IPS-18a (cell line): ENCODE results near the gene NECTIN4.

Source experiments
- H3K27ac ChIP-seq: one replicate; pipeline ENCODE4 v1.5.1; 2013; ENCODE audit warnings: low read length
- H3K27me3 ChIP-seq: one replicate; pipeline ENCODE4 v1.6.1; 2013; ENCODE audit warnings: mild to moderate bottlenecking, low read length; ENCODE audit not compliant: control insufficient read depth, insufficient read depth
- H3K36me3 ChIP-seq: one replicate; pipeline ENCODE4 v1.6.1; 2013; ENCODE audit warnings: low read depth, low read length; ENCODE audit not compliant: control insufficient read depth
- H3K4me1 ChIP-seq: one replicate; pipeline ENCODE4 v1.6.1; 2013; ENCODE audit warnings: low read depth, low read length; ENCODE audit not compliant: control insufficient read depth
- H3K4me3 ChIP-seq: one replicate; pipeline ENCODE4 v1.5.1; 2013; ENCODE audit warnings: low read length
- H3K9ac ChIP-seq: one replicate; pipeline ENCODE4 v1.6.1; 2013; ENCODE audit warnings: mild to moderate bottlenecking, low read length, moderate library complexity
- H3K9me3 ChIP-seq: one replicate; pipeline ENCODE4 v1.6.1; 2013; ENCODE audit warnings: low read depth, low read length; ENCODE audit not compliant: control insufficient read depth

The NECTIN4 gene

DNA sequence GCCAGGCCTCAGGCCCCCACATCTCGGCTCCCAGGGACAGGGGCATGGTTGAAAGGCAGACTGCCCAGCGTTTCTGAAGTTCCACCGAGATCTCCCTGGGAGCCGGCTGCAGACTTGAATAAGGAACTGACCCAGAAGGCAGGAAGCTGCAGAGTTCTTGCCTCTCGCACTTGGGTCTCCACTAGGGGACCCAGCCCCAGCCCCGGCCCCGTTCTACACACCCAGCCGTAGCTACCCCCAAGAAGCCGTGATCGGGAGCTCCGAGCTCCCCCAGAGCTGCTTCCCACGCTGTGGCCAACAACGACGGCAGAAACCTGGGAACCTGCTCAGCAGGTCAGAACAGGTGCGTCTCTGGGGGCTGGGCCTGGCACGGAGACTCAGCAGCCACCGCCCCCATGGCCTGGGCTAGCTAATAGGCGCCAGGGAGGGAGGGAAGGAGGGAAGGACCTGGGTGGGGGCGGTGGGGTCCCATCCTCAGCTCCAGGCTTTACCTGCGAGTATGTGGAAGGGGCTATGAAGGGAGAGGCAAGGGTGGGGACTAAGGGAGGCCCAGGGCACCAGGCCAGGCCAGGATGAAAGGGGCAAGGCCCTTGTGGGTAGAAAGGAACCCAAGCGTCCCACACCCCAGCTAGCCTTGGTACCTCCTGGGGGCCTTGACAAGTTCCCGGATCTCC is at the start of gene NECTIN4:
Gene NECTIN4 (minus strand): TSS at position 308 of the 674 bp plus-strand sequence. CDS start 262 bp downstream, at position 46.
- Histone ChIP-seq H3K27me3 (no peaks in the 10 kb centered on the region), H3K27ac (no peak within 1 kb of the TSS), H3K4me3 (no peak within 1 kb of the TSS), H3K9ac (no peak within 1 kb of the TSS), H3K9me3 (no peaks in the 10 kb centered on the region), H3K36me3 (no peaks in the 10 kb centered on the region), H3K4me1 (no peaks in the 10 kb centered on the region)

DNA sequence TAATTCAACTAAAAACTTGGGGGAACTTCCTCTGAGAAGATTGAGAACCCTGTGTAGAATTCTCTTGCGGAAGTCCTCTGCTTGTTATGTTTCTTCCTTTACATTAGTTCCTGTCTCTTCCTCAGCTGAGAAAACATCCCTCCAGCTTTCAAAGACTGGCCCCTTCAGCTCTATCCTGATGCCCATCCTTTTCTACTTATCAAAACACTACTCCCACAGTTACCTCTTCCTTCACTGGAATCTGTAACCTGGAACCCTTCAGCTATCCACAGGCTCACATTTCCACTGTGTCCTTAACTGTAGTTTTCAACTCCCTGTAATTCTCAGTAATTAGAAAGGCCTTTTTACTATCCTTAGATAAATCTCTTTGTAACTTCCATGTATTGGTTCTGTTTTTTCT is 49.1 kb upstream of the NECTIN4 start:
- no peak overlapping the region for H3K27ac ChIP-seq
- no peaks in the 10 kb centered on the region for H3K9me3 ChIP-seq
- no peaks in the 10 kb centered on the region for H3K36me3 ChIP-seq
- H3K27me3 ChIP-seq: no peaks in the 10 kb centered on the region
- H3K4me1 ChIP-seq: no peaks in the 10 kb centered on the region
- no peak overlapping the region for H3K9ac ChIP-seq
- H3K4me3 ChIP-seq: no peak overlapping the region

DNA sequence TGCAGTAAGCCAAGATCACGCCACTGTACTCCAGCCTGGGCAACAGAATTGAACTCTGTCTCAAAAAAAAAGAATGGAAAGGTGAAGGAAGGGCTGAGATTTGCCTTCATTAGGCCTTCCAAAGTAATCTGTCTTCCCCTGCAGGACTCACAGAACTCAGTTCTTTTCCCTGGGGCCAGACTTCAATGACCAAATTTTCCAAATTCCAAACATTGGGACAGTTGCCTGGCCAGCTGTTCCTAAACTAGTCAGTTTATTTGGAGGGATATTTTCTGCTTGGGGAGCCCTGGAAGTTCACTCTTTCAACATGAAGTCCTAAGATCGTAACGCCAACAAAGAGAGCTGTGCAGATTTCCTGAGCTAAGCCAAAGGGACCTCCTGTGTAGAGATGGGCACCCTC is 48.5 kb upstream of the NECTIN4 start:
- Histone ChIP-seq H3K27ac (no peak overlapping the region), H3K27me3 (no peaks in the 10 kb centered on the region), H3K36me3 (no peaks in the 10 kb centered on the region), H3K4me3 (no peak overlapping the region), H3K9me3 (no peaks in the 10 kb centered on the region), H3K9ac (no peak overlapping the region), H3K4me1 (no peaks in the 10 kb centered on the region)

DNA sequence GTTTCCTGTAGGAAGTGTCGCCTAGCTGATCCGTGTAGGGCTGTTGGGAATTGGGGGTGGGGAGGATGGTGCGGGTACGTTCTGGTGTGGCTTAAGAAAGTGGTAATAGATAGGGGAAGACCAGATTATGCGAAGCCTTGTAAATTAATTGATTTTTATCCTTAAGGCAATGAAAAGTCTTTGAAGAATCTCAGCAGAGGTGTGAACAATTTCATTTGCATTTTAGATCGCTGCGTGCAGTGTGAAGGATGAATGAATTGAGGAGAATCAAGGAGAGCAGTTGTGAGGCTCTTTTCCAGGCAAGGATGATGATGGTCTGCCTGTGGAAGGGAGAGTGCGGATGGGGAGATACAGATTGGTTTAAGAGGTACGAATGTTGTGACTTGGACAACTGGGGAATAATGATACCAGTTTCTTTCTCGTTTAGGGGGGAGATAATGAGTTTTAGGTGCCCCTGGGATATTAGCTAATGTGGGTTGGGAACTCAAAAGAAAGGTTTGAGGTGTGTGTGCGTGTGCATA is 43.9 kb upstream of the NECTIN4 start:
- H3K4me3 ChIP-seq: peak overlapping the region; percentile 84
- H3K27ac ChIP-seq: peak overlapping the region; percentile 98
- peak overlapping the region; percentile 88 for H3K9ac ChIP-seq
- H3K9me3 ChIP-seq: no peaks in the 10 kb centered on the region
- H3K27me3 ChIP-seq: no peaks in the 10 kb centered on the region
- peaks cover 13% of the 10 kb centered on the region for H3K36me3 ChIP-seq
- H3K4me1 ChIP-seq: peaks cover 9% of the 10 kb centered on the region

DNA sequence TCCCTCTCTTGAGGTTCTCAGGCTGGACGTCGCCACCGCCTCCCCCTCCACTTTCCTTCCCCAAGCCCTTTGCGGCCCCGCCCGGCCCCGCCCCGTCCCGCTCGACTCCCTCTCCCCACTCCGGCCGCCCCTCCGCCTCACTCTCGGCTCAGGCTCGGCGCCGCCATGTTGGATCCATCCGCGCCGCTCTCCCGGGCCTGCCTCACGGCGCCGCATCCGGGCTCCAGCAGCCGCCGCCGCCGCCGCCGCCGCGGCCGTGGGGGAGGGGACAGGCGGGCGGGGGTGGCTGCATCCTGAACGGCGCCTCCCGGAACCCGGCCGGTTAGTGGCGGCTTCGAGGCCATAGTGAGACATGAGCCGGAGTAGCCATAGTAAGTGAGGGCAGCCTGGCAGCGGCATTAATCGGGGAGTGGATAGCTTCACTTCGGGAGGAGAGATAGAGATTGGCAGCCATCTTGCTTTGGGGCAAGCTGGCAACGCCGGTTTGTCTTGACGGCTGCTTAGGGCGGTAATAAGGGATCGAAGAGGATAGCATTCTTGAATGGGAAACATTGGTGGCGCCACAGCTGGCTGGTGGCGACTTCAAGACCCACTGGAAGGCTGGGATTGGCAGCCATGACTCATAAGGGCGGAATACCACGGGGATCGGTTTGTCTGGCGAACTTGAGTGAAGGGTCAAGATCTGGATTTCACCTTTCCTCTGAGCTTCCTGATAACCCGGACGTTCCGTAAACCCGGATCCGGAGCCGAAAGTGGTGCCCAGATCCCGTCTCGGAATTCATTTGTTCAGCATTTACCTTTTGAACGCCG is 43.3 kb upstream of the NECTIN4 start, which contains the start of gene DEDD:
Gene DEDD (minus strand): TSS at position 258 of the 810 bp plus-strand sequence. CDS start 8,205 bp downstream, outside the sequence.
- Histone ChIP-seq H3K9ac (peak within 1 kb of the TSS; percentile 88), H3K27ac (peak within 1 kb of the TSS; percentile 98), H3K27me3 (no peaks in the 10 kb centered on the region), H3K4me1 (peaks cover 9% of the 10 kb centered on the region), H3K4me3 (peak within 1 kb of the TSS; percentile 84), H3K36me3 (peaks cover 20% of the 10 kb centered on the region), H3K9me3 (no peaks in the 10 kb centered on the region)

DNA sequence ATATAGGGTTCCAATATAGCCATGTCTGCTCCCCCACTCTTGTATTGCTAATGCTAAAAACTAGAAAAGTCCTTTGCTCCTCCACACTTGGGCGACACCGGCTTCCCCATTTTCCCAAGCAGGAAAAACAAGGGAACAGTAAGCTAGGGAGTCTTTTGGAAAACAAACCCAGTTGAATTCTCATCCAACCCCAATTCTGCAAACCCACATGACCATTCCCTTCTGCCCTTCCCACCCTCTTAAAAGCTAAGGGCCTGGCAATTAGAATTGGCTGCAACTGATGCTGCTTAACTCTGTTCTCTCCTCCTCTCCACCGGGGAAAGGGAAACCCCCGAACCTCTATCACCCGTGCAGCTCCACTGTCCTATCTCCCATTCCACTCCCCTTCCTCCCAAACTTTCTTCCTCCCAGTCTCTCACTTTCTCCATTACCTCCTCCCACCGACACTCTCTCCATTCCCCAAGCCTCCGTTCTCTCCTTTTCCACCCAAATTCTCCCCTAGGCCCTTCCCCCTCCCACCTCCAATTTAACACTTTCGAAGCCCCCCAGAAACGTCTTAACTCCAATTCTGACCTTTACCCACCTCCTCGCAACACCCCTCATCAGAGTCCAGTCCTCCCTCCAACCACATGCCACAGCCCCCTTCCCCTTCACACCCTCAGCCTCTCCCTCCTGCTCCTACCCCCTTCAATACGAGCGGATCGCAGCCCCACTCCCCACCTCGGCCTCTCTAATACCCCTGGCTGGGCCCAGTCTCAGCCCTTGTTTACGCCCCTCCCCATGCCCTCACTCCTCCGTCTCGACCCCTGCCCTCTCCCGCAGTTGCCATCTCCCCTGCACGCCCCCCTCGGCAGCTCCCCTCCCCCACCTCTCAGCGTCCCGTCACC is 42.4 kb upstream of the NECTIN4 start:
- peak overlapping the region; percentile 84 for H3K4me3 ChIP-seq
- H3K27ac ChIP-seq: peak overlapping the region; percentile 59
- H3K9me3 ChIP-seq: no peaks in the 10 kb centered on the region
- peaks cover 26% of the 10 kb centered on the region for H3K36me3 ChIP-seq
- peak overlapping the region; percentile 88 for H3K9ac ChIP-seq
- H3K27me3 ChIP-seq: no peaks in the 10 kb centered on the region
- H3K4me1 ChIP-seq: peaks cover 9% of the 10 kb centered on the region

DNA sequence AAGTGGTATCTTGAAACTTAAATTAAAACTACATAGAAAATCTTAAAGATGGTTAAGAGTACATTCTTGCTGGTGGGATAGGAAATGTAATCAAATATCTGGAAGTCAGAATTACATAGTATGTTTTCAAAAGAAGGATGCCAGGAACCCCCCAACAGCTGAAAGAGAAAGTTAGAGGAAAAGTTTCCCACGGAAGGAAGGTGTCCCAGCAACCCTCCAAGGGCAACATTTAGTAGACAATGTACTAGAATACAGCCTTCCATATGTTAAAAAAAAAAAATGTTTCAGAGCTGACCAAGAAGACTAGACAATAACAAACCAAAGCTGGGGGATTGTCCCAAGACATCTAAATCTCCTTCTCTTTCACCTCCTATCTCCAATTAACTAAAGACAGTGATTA is 40.9 kb upstream of the NECTIN4 start:
- H3K27me3 ChIP-seq: no peaks in the 10 kb centered on the region
- no peaks in the 10 kb centered on the region for H3K9me3 ChIP-seq
- peaks cover 28% of the 10 kb centered on the region for H3K36me3 ChIP-seq
- H3K9ac ChIP-seq: no peak overlapping the region
- no peak overlapping the region for H3K27ac ChIP-seq
- peak overlapping the region; percentile 84 for H3K4me3 ChIP-seq
- peaks cover 9% of the 10 kb centered on the region for H3K4me1 ChIP-seq

DNA sequence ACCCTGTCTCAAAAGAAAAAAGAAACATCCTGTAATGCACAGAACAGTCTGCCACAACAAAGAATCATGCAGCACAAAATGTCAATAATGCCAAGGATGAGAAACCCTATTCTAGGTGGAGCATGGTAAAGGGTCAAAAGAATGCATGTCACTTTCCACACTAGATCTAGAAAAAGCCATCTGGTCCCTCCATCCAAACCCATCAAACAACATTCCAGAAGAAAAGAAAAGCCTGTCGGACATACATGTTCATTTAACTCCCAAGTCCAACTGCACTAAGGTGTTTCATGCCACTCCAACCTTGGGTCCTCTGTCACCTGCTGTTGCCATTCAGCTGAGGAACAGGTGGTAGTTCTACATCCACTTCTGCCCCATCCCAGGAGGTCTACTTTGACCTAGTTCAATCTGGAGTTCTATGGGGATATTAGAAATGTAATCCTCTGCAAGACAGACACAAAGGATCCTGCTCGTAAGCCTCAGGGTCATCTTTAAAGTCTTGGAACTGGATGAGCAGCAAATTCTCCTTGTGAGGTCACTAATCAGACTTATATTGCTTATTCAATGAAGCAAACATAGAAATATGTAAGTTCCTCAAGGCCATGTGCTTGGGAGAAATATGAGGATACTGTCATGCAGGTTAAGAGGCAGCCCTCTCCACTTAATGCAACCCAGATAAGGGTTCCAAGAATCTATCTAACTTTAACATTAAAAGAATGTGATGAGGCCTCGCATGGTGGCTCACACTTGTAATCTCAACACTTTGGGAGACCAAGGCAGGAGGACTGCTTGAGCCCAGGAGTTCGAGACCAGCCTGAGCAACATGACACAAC is 39.4 kb upstream of the NECTIN4 start:
- Histone ChIP-seq H3K27ac (no peak overlapping the region), H3K9me3 (no peaks in the 10 kb centered on the region), H3K27me3 (no peaks in the 10 kb centered on the region), H3K9ac (no peak overlapping the region), H3K36me3 (peaks cover 38% of the 10 kb centered on the region), H3K4me1 (peaks cover 9% of the 10 kb centered on the region), H3K4me3 (no peak overlapping the region)

DNA sequence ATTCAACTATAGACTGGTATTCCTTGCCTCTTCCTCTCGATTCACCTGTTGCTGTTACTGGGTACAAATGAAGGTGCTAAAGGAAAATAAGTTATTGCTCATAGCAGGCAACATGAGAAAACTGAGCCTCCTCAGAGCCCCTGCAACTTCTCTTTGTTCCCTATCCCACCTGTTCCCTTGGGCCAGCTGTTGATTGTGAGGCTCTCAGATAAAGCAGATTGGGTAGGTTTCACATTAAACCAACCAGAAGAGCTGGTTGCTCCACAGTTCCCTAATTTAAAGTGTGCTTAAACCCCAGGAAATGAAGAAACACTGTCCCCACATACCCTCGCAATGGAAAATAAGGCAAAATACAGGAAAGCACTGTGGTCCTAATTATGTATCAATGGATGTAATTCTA is 38.3 kb upstream of the NECTIN4 start:
- H3K4me1 ChIP-seq: peaks cover 9% of the 10 kb centered on the region
- no peak overlapping the region for H3K9ac ChIP-seq
- no peak overlapping the region for H3K27ac ChIP-seq
- no peaks in the 10 kb centered on the region for H3K9me3 ChIP-seq
- peaks cover 45% of the 10 kb centered on the region for H3K36me3 ChIP-seq
- H3K27me3 ChIP-seq: no peaks in the 10 kb centered on the region
- H3K4me3 ChIP-seq: no peak overlapping the region

DNA sequence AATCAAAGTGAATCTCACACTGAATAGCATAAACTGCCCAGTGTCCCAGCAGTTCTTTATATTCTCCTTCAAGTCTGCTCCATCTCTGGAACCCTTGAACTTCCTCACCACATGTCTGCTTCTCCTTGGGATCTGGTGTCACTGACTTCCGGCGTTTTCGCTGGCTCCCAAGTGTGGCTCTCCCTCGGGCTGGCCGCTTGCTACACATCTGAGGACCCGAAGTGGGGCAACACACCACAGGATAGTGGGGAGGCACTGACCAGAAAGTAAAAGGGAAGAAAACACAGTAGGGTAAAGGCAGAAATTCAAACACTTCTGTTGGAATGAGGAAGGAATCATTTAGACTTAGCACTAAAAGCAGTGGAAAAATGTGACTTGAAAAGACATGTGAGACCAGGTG is 33.6 kb upstream of the NECTIN4 start:
- H3K4me1 ChIP-seq: peaks cover 11% of the 10 kb centered on the region
- H3K4me3 ChIP-seq: no peak overlapping the region
- no peaks in the 10 kb centered on the region for H3K27me3 ChIP-seq
- no peaks in the 10 kb centered on the region for H3K9me3 ChIP-seq
- H3K9ac ChIP-seq: no peak overlapping the region
- H3K27ac ChIP-seq: no peak overlapping the region
- peaks cover 57% of the 10 kb centered on the region for H3K36me3 ChIP-seq
